ENCODE measurements around the gene CPT2. TPM values are rescaled to one million over a fixed set of nuclear protein-coding genes. Genes with fewer than 3 reads are reported as not detected.
A peak's percentile ranks its signal among the peaks of the same experiment; 100 is the strongest.

The CPT2 gene
- total RNA-seq (2016; rRNA removed; fragmentation: Illumina TruSeq; extraction: Trizol) (14.1 and 14.6 TPM in 2 replicates), polyA plus RNA-seq (2011; rRNA removed) (12.6 and 16.0 TPM in 2 replicates), polyA minus RNA-seq (2011; rRNA and poly(A)+ RNA removed; ENCODE audit: low replicate concordance) (13.9 and 25.3 TPM in 2 replicates), Bru-seq, nascent RNA (percentile 64 among the genes with signal in this experiment), BruChase-seq, experiment 1, labeled RNA remaining after a 6-hour chase (percentile 50 among the genes with signal in this experiment), BruChase-seq, experiment 2, labeled RNA remaining after a 2-hour chase (percentile 58 among the genes with signal in this experiment)
- 1.1 and 1.2 TPM in 2 replicates for total RNA-seq (2016; cell fraction: cytosol; rRNA removed; fragmentation: Illumina TruSeq; extraction: Trizol; ENCODE audit: low read depth)
- total RNA-seq (2016; cell fraction: insoluble cytoplasmic fraction; rRNA removed; fragmentation: Illumina TruSeq; extraction: Trizol): 13.1 and 14.0 TPM in 2 replicates
- 3.0 and 3.7 TPM in 2 replicates for total RNA-seq (2016; cell fraction: membrane; rRNA removed; fragmentation: Illumina TruSeq; extraction: Trizol)
- total RNA-seq (2016; cell fraction: nucleus; rRNA removed; fragmentation: Illumina TruSeq; extraction: Trizol): 6.2 and 7.9 TPM in 2 replicates
- 12.6 and 14.8 TPM in 2 replicates for polyA plus RNA-seq (2011; cell fraction: cytosol; rRNA removed)
- 5.6 and 7.7 TPM in 2 replicates for polyA plus RNA-seq (2011; cell fraction: nucleus; rRNA removed)
- polyA plus RNA-seq (2012): 9.1 and 13.6 TPM in 2 replicates
- polyA plus RNA-seq (2016; cell fraction: cytosol; fragmentation: Illumina TruSeq; extraction: Trizol; ENCODE audit: low read depth): 1.0 and 1.2 TPM in 2 replicates
- polyA plus RNA-seq (2016; cell fraction: insoluble cytoplasmic fraction; fragmentation: Illumina TruSeq; extraction: Trizol; ENCODE audit: low read depth): 15.4 and 15.6 TPM in 2 replicates
- 1.8 and 2.2 TPM in 2 replicates for polyA plus RNA-seq (2016; cell fraction: membrane; fragmentation: Illumina TruSeq; extraction: Trizol; ENCODE audit: low read depth)
- polyA plus RNA-seq (2016; cell fraction: nucleus; fragmentation: Illumina TruSeq; extraction: Trizol; ENCODE audit: insufficient read depth, low read depth): 9.0 and 10.7 TPM in 2 replicates
- 8.6 and 11.3 TPM in 2 replicates for polyA minus RNA-seq (2011; cell fraction: cytosol; rRNA and poly(A)+ RNA removed)
- polyA minus RNA-seq (2011; cell fraction: nucleus; rRNA and poly(A)+ RNA removed): 7.3 and 12.7 TPM in 2 replicates
- long read RNA-seq, experiment 1, transcript CPT2-201 (5 exons, 3,094 nt): major isoform, 17 of 24 reads
- long read RNA-seq, experiment 1, partial matches to known transcripts: 4 of 24 reads
- long read RNA-seq, experiment 1, other reads (novel, unspliced or antisense): 1 of 24 reads
- long read RNA-seq, experiment 2, transcript CPT2-201 (5 exons, 3,094 nt): major isoform, 18 of 25 reads
- long read RNA-seq, experiment 2, partial matches to known transcripts: 3 of 25 reads
- long read RNA-seq, experiment 2, other reads (novel, unspliced or antisense): 4 of 25 reads

DNA sequence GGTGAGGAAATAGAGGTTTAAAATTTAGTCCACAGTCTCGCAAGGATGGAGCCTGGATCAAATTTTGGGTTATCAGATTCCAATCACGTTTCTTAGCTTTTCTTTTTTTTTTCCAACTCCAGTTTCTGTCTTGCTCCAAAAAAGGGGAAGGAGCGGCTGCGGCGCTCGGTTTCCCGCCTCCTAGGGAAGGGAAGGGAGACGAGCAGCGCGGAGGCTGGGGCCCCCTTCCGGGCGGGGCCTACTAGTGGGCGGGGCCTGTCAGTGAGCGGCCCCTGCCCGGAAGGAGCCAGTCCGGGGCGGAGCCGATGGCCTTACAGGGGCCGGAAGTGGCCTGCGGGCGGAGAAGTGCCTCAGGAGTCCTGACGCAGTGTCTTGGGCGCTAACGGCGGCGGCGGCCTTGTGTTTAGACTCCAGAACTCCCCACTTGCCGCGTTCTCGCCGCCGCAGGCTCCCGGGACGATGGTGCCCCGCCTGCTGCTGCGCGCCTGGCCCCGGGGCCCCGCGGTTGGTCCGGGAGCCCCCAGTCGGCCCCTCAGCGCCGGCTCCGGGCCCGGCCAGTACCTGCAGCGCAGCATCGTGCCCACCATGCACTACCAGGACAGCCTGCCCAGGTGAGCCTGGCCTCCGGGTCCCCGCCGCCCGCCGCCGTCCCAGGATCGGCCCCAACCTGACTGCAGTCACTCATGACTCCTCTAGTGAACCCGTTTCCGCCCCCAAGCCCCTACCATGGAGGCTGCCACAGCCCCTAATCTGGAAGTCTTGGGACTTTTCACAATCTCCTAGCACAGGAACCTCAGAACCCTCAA, at the start of gene CPT2:
TSS of gene CPT2 (plus strand) at position 340 of the 806 bp plus-strand sequence. CDS start at position 460, 120 bp downstream.
- peak within 1 kb of the TSS; percentile 39 for H2AFZ ChIP-seq (ENCODE audit: low read length)
- no peaks in the 10 kb centered on the region for H4K20me1 ChIP-seq (ENCODE audit: insufficient read depth, low read length)
- peak; percentile 79 for DNase-seq (ENCODE audit: low spot score)
- no peaks in the 10 kb centered on the region; a peak in 2 of 5 replicates for H3K36me3 ChIP-seq (replicated peaks in 1 of 2; ENCODE audit: control insufficient read depth in 1 of 2, insufficient read depth in 2 of 2, low read length in 2 of 2)
- H3K4me3 ChIP-seq (replicated peaks in 1 of 3; ENCODE audit: insufficient read depth in 1 of 3, low read depth in 2 of 3, low read length in 3 of 3): peak within 1 kb of the TSS; percentile 84 to 91 (median 91)
- no peaks in the 10 kb centered on the region for H3K9me3 ChIP-seq (ENCODE audit: low read length)
- ATAC-seq: peak; percentile 98
- ChIA-PET POLR2A (interaction anchor here (1.0 to 2.3 kb wide), 9 partner anchors 13 to 182 kb away, joined by 3 to 17 read pairs (median 4); partner anchors contain the start of gene MAGOH), CTCF (ENCODE audit: low intra/inter-chr PET ratio, low total read pairs) (no interaction called here)
- peak within 1 kb of the TSS; percentile 87 for H3K27ac ChIP-seq (ENCODE audit: extremely low read length, insufficient read depth, low read length)
- WGBS (ENCODE audit: low lambda C conversion rate): under 1% methylated on average over 17 of the region's 57 CpGs
- FAIRE-seq: no peak
- peak within 1 kb of the TSS; percentile 74 for H3K4me2 ChIP-seq (ENCODE audit: low read depth, low read length)
- H3K79me2 ChIP-seq (ENCODE audit: insufficient read depth, low read length): peaks cover 17% of the 10 kb centered on the region
- H3K27me3 ChIP-seq (ENCODE audit: control insufficient read depth in 1 of 2, insufficient read depth in 2 of 2, low read length in 2 of 2): no peaks in the 10 kb centered on the region; a peak in 1 of 5 replicates
- H3K9ac ChIP-seq (ENCODE audit: insufficient read depth, low read depth, low read length): peak within 1 kb of the TSS; percentile 95
- H3K4me1 ChIP-seq (ENCODE audit: insufficient read depth, low read length): peaks cover 53% of the 10 kb centered on the region
- in situ Hi-C loops (cut with HindIII; ENCODE audit: extremely low pct_ligation_motif_present, low pct_unique_long_range_greater_than_20kb) (no loop called here), intact Hi-C loops (cut with micrococcal nuclease; ENCODE audit: unreplicated experiment) (loop anchor here (2.0 kb wide), 1 partner anchor 24 kb away; the partner anchor contains the start of gene CZIB)
- no TSS peak for BruUV-seq (replicated peaks)
- TF ChIP-seq SMAD1 (CRISPR knock-in tag; IDR thresholded peaks at IDR 0.05; ENCODE audit: borderline replicate concordance, low read depth): no peak
- TF ChIP-seq MEF2D (CRISPR knock-in tag; IDR thresholded peaks at IDR 0.05): 0 out of 2 replicates have a peak, but pooled peaks have one; percentile 18
- 0 out of 2 replicates have a peak, but pooled peaks have one; percentile 56 for TF ChIP-seq GATAD1 (CRISPR knock-in tag; IDR thresholded peaks at IDR 0.05)
- peak; percentile 81 for TF ChIP-seq SRY (CRISPR knock-in tag; IDR thresholded peaks at IDR 0.05)
- TF ChIP-seq PRDM4 (CRISPR knock-in tag; IDR thresholded peaks at IDR 0.05; ENCODE audit: borderline replicate concordance): no peak
- no peak for TF ChIP-seq ELK4 (CRISPR knock-in tag; IDR thresholded peaks at IDR 0.05; ENCODE audit: borderline replicate concordance)
- no peak for TF ChIP-seq IRF1 (CRISPR knock-in tag; IDR thresholded peaks at IDR 0.05; ENCODE audit: low read depth)
- TF ChIP-seq ZNF777 (CRISPR knock-in tag; IDR thresholded peaks at IDR 0.05): no peak
- TF ChIP-seq NR2F6 (IDR thresholded peaks at IDR 0.05): peak; percentile 19; the same call in 1 of the 2 replicates
- TF ChIP-seq NR2F6 (CRISPR knock-in tag; IDR thresholded peaks at IDR 0.05): no peak
- TF ChIP-seq, protein P1, sequence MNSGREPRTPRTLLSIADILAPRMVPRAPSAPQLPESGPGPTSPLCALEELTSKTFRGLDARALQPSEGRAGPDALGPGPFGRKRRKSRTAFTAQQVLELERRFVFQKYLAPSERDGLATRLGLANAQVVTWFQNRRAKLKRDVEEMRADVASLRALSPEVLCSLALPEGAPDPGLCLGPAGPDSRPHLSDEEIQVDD (CRISPR knock-in tag; IDR thresholded peaks at IDR 0.05; ENCODE audit: borderline replicate concordance): no peak
- no peak; the same call in 1 of the 2 replicates for TF ChIP-seq ZNF878 (CRISPR knock-in tag; IDR thresholded peaks at IDR 0.05)
